Choroid plexus epithelial cell (primary cell): ENCODE data around the gene NXPH2.
"Not testable (repeated sequence)": the region's sequence is repeated elsewhere in the genome, so short reads cannot be mapped to it uniquely, and the experiment has no call there.

Experiments used
- DNase-seq: peaks from one replicate; pipeline ENCODE4 v3.0.0-alpha.2; 2010; ENCODE audit warnings: low read depth
- H3K4me3 ChIP-seq: 2 replicates; pipeline ENCODE4 v1.5.1; 2011; ENCODE audit warnings: low read depth, mild to moderate bottlenecking, control low read depth, low read length, moderate library complexity
- TF ChIP-seq, protein P1 (sequence below): conservative IDR thresholded peaks from 2 replicates; pipeline ENCODE4 v1.5.1; 2011; ENCODE audit warnings: low read depth, mild to moderate bottlenecking, control low read depth, inconsistent platforms, low read length, moderate library complexity

NXPH2 gene

DNA sequence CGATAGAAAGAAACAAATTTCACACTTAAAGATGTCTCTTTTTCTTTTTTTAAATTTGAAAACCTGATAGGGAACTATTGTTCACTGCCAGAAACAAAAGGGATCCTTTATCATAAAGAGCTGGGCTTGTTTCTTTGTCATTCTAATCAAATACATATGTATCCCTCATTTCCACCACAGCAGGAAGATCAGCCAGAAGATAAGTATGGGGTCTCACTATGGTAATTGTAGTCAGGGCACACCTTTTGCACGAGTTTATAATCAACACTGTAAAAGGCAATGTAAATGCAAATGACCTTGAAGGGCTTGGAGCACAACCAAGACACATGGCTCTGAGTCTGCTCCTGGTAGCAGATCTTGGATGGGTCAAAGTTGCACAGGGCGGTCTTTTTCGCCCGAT, 109.5 kb downstream of the NXPH2 start:
- H3K4me3 ChIP-seq: no peak overlapping the region
- TF ChIP-seq, protein P1, sequence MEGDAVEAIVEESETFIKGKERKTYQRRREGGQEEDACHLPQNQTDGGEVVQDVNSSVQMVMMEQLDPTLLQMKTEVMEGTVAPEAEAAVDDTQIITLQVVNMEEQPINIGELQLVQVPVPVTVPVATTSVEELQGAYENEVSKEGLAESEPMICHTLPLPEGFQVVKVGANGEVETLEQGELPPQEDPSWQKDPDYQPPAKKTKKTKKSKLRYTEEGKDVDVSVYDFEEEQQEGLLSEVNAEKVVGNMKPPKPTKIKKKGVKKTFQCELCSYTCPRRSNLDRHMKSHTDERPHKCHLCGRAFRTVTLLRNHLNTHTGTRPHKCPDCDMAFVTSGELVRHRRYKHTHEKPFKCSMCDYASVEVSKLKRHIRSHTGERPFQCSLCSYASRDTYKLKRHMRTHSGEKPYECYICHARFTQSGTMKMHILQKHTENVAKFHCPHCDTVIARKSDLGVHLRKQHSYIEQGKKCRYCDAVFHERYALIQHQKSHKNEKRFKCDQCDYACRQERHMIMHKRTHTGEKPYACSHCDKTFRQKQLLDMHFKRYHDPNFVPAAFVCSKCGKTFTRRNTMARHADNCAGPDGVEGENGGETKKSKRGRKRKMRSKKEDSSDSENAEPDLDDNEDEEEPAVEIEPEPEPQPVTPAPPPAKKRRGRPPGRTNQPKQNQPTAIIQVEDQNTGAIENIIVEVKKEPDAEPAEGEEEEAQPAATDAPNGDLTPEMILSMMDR: no peak
- DNase-seq: no peak

DNA sequence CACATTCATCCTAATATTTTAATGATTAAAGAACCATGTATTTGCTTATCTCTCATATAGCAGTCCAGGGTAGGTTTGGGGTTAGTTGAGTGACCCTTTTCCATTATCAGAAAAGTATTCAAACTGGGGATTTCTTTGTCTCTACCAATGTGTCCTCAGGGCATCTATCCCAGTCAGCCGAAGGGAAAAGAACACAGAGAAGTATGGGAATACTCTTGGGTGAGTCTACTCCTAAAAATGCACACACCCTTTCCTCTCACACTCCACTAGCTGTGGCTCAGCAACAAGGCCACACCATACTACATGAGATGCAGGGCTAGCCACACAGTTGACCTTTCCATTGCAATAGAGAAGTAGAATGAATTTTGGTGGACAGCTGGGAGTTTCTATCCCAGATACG, 114.3 kb downstream of the NXPH2 start:
- H3K4me3 ChIP-seq: no peak overlapping the region
- DNase-seq: no peak
- TF ChIP-seq, protein P1: no peak

DNA sequence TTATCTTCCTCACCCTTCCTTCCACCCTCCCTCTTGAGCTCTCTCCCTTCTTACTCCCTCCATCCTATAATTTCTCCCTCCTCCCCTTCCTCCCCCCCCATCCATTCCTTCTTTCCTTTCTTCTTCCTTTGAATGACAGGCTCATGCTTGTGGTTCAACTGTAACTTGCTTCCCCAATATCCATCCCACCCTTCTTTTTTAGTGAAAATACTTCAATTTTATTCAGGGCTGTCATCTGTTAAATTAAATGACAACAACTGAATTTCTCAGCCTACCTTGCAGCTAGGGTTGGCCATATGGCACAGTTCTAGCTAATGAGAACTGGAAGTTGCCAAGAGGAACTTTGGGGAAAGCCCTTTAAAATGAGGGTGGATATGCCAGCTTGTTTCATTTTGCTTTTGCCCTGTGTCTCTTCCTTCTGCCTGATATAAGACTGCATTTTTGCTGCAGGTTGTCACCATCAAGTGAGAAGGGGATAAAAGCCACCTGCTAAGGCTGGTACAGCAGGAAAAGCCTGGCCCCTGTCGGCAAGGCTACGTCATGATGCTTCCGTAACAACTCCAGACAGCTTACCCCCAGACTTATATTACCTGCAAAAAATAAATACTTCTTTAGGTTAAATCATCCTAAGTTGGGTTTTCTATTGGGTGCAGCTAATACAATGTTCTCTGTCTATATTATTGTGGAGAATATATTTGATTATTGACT, 121.8 kb downstream of the NXPH2 start:
- TF ChIP-seq, protein P1: no peak
- DNase-seq: no peak
- H3K4me3 ChIP-seq: no peak overlapping the region

DNA sequence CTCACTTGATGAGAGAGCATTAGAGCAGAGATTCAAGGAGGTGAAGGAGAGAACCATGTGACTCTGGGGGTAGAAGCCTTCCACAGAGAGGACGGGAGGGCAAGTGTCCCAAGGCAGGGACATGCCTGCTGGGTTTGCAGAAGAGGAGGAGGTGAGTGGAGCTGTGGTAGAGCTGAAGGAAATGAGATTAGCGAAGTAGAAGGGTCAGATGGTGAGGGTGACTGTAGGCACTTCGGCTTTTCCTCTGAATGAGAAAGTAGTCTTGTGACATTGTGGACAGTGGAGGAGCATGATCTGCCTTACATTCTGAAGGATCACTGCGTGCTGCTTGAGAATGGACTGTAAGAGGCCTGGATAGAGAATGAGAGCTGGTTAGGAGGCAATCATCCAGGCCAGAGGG, 126.0 kb downstream of the NXPH2 start:
- DNase-seq: no peak
- TF ChIP-seq, protein P1: no peak
- H3K4me3 ChIP-seq: no peak overlapping the region

DNA sequence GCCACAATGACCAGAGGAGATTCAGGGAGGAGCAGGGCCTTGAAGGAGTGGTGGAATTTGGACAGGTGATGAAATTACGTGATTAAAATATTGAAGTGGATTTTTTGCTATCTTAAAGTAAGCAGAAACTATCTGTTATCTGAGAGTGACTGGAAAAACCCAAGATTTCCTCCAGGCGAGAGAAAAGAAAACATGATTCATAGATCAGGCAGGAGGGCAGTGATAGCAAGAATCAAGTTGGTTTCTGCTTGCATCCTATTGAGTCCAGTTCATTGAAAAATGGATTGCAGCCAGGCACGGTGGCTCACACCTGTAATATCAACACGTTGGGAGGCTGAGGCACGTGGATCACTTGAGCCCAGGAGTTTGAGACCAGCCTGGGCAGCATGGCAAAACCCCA, 127.8 kb downstream of the NXPH2 start:
- TF ChIP-seq, protein P1: no peak
- peak; percentile 13 for DNase-seq
- no peak overlapping the region for H3K4me3 ChIP-seq

DNA sequence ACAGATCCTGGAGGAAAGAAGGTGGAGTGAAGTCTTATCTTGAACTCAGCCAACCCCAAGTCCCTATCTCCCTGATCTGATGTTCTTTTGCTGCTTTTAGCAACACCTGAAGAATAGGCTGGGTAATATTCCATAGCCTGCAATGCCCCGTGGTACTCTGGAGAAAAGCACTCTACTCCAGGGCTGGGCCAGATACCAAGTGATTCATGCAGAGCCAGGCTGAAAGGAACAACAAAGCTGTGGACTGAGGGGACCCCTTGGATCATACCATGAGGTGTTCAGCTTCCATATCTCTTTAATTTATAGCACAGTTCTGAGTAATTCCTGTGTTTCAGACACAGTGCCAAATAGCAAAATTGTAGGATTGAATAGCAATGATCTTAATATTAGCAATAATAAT, 130.6 kb downstream of the NXPH2 start:
- DNase-seq: no peak
- H3K4me3 ChIP-seq: no peak overlapping the region
- TF ChIP-seq, protein P1: no peak

DNA sequence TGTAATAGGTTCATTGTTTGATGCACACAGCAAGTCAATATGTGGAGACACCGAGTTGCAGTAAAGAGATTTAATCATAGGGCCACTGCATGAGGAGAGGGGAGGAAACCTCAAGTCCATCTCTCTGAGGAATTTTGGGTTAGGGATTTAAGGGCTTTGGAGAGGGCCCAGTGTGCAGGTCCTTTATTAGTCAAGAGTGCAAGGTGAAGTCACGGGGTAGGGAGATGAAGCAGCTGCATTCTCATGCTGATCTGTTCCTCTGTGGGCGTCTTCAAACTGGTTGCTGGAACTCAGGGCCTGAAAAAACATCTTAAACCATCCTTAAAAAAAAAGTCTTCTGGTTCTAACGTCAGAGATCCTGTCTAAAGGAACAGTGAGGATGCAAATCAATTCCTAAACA, 131.6 kb downstream of the NXPH2 start:
- TF ChIP-seq, protein P1: no peak
- DNase-seq: no peak
- H3K4me3 ChIP-seq: no peak overlapping the region

DNA sequence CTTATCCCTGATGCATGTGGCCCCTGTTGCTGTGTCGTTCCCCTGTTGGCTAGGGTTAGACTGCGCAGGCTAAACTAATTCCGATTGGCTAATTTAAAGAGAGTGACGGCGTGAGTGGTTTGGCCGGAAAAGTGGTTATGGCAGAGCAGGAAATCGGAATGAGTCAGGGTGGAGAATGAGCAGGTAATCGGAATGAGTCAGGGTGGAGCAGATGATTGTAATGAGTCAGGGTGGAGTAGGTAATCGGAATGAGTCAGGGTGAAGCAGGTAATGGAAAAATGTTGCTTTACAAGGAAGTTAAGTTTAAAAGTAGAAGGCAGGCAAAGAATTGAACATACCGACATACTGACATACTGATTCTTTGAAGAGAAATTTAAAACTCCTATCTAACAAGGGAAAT, 135.4 kb downstream of the NXPH2 start:
- not testable (repeated sequence) for DNase-seq

More for the DNA sequence above, 135.4 kb downstream of the NXPH2 start:
- H3K4me3 ChIP-seq: not testable (repeated sequence)
